Activated CD8-positive, alpha-beta T cell treated with anti-CD3 and anti-CD28 coated beads for 36 hours (primary cell): ENCODE results near the gene MGAT4B. TPM values are rescaled to one million over a fixed set of nuclear protein-coding genes. Genes with fewer than 3 reads are reported as not detected.
A peak's percentile ranks its signal among the peaks of the same experiment; 100 is the strongest.
"Not testable (repeated sequence)": the region's sequence is repeated elsewhere in the genome, so short reads cannot be mapped to it uniquely, and the experiment has no call there.

Experiments used
- ATAC-seq: fragments of 200-7000 bp; cut with Tn5 transposase; one replicate; pipeline ENCODE4 v1.10.0; 2021; ENCODE audit warnings: mild to moderate bottlenecking, moderate library complexity
- CTCF ChIA-PET: fragments of 350-600 bp; sonication (Branson Sonifier 250); formaldehyde crosslinking; loops from one replicate; lab custom pipeline; 2021; ENCODE audit warnings: antibody characterized with exemption; lab: Charles Lee
- POLR2A ChIA-PET: fragments of 350-600 bp; sonication (Branson Sonifier 250); formaldehyde crosslinking; loops from one replicate; lab custom pipeline; 2021; ENCODE audit warnings: antibody characterized with exemption; lab: Charles Lee
- DNase-seq: peaks from one replicate; pipeline ENCODE4 v3.0.0-alpha.2; 2020
- H3K27ac Mint-ChIP-seq: one replicate; pipeline ENCODE4 v1.8.0; 2021; ENCODE audit warnings: mild to moderate bottlenecking, mixed read lengths
- H3K27me3 Mint-ChIP-seq: one replicate; pipeline ENCODE4 v1.8.0; 2021; ENCODE audit warnings: mixed read lengths
- H3K36me3 Mint-ChIP-seq: one replicate; pipeline ENCODE4 v1.8.0; 2021; ENCODE audit warnings: low read depth, mixed read lengths
- H3K4me1 Mint-ChIP-seq: one replicate; pipeline ENCODE4 v1.8.0; 2021; ENCODE audit warnings: low read depth, mixed read lengths
- H3K4me3 Mint-ChIP-seq: one replicate; pipeline ENCODE4 v1.8.0; 2021; ENCODE audit warnings: mild to moderate bottlenecking, moderate library complexity, mixed read lengths
- H3K9me3 Mint-ChIP-seq: one replicate; pipeline ENCODE4 v1.8.0; 2021; ENCODE audit warnings: mixed read lengths
- intact Hi-C: fragments of 100-400 bp; cut with micrococcal nuclease; formaldehyde crosslinking; loops from one replicate; pipeline ENCODE4 v1.10.0; 2022
- total RNA-seq, 2 experiments: library from RNA; stranded (reverse); gene quantifications; one replicate each; pipeline ENCODE4 v1.2.3, GENCODE V29; 2021
- TF ChIP-seq, protein P1 (sequence below): fragments of 200-600 bp; IDR thresholded peaks from one replicate; pipeline ENCODE4 v1.8.0; 2022; ENCODE audit warnings: antibody characterized with exemption, mild to moderate bottlenecking

MGAT4B gene
- total RNA-seq, 2 experiments from 2014 or later = 62.8 to 65.9 TPM

DNA sequence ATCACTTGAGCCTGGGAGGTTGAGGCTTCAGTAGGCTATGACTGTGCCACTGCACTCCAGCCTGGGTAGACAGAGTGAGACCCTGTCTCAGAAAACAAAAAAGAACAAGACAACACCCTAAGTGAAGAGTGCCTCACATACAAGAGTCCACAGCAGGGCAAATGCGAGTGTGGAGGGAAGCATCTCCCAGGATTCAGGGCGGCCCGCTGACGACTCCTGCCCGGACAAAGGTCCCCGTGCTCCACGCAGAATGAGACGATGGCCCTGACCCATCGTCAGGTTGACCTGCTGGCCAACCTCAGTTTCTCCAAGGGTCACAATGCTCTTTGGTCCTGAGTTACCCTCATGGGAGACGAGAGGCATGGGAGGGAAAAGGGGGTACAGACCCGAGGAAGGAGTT is 33.7 kb upstream of the MGAT4B start:
- H3K27ac Mint-ChIP-seq = peak overlapping the region; percentile 12
- intact Hi-C loops = no loop called here

DNA sequence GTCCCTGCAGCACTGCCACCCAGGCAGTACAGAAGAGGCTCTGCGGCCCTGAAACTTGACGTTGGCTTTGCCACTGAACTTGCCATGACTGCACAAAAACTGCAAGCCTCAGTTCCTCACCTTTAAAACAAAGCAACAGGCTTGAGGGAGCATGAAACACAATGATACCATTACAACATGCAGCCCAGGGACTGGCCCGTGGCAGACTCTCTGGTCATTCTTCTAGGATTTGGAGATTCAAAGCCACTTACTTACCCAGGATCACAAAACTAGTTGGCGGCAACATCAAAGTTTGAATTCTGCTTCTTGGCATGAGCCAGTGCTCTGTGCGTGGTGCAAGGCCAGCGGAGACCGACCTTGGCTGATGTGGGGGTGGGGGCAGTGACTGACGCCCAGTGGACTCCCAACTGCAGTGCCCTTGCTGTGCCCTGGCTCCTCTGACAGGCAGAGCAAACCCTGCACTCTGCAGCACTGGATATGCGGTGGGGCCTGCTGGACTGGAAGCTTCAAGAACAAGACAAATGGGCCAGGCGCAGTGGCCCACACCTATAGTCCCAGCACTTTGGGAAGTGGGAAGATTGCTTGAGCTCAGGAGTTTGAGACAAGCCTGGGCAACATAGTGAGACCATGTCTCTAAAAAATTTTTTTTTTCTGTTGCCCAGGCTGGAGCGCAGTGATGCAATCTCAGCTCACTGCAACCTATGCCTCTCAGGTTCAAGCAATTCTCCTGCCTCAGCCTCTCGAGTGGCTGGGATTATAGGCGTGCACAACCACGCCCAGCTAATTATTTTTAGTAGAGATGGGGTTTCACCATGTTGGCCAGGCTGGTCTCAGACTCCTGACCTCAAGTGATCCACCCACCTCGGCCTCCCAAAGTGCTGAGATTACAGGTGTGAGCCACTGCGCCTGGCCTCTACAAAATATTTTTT is 32.9 kb upstream of the MGAT4B start:
- H3K27me3 Mint-ChIP-seq = no peaks in the 10 kb centered on the region
- TF ChIP-seq, protein P1, sequence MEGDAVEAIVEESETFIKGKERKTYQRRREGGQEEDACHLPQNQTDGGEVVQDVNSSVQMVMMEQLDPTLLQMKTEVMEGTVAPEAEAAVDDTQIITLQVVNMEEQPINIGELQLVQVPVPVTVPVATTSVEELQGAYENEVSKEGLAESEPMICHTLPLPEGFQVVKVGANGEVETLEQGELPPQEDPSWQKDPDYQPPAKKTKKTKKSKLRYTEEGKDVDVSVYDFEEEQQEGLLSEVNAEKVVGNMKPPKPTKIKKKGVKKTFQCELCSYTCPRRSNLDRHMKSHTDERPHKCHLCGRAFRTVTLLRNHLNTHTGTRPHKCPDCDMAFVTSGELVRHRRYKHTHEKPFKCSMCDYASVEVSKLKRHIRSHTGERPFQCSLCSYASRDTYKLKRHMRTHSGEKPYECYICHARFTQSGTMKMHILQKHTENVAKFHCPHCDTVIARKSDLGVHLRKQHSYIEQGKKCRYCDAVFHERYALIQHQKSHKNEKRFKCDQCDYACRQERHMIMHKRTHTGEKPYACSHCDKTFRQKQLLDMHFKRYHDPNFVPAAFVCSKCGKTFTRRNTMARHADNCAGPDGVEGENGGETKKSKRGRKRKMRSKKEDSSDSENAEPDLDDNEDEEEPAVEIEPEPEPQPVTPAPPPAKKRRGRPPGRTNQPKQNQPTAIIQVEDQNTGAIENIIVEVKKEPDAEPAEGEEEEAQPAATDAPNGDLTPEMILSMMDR = no peak
- CTCF ChIA-PET = no interaction called here
- peaks cover 21% of the 10 kb centered on the region for H3K4me1 Mint-ChIP-seq
- no peaks in the 10 kb centered on the region for H3K9me3 Mint-ChIP-seq
- H3K36me3 Mint-ChIP-seq = peaks cover 33% of the 10 kb centered on the region
- H3K27ac Mint-ChIP-seq = no peak overlapping the region
- POLR2A ChIA-PET = interaction anchor here (0.7 kb wide), 1 partner anchor 34 kb away, joined by 3 read pairs; no protein-coding TSS in a partner anchor
- intact Hi-C loops = no loop called here
- no peak overlapping the region for H3K4me3 Mint-ChIP-seq
- DNase-seq (no peak), ATAC-seq (no peak)

More for the DNA sequence above, 33.7 kb upstream of the MGAT4B start:
- TF ChIP-seq, protein P1 = no peak
- H3K9me3 Mint-ChIP-seq = peaks cover 3% of the 10 kb centered on the region
- ChIA-PET POLR2A (interaction anchor here (0.7 kb wide), 1 partner anchor 35 kb away, joined by 3 read pairs; no protein-coding TSS in a partner anchor), CTCF (interaction anchor here (1.0 kb wide), 1 partner anchor 38 kb away, joined by 3 read pairs; no protein-coding TSS in a partner anchor)
- H3K4me1 Mint-ChIP-seq = peaks cover 21% of the 10 kb centered on the region
- DNase-seq = no peak
- ATAC-seq = no peak
- peaks cover 37% of the 10 kb centered on the region for H3K36me3 Mint-ChIP-seq
- H3K27me3 Mint-ChIP-seq = no peaks in the 10 kb centered on the region
- H3K4me3 Mint-ChIP-seq = no peak overlapping the region

DNA sequence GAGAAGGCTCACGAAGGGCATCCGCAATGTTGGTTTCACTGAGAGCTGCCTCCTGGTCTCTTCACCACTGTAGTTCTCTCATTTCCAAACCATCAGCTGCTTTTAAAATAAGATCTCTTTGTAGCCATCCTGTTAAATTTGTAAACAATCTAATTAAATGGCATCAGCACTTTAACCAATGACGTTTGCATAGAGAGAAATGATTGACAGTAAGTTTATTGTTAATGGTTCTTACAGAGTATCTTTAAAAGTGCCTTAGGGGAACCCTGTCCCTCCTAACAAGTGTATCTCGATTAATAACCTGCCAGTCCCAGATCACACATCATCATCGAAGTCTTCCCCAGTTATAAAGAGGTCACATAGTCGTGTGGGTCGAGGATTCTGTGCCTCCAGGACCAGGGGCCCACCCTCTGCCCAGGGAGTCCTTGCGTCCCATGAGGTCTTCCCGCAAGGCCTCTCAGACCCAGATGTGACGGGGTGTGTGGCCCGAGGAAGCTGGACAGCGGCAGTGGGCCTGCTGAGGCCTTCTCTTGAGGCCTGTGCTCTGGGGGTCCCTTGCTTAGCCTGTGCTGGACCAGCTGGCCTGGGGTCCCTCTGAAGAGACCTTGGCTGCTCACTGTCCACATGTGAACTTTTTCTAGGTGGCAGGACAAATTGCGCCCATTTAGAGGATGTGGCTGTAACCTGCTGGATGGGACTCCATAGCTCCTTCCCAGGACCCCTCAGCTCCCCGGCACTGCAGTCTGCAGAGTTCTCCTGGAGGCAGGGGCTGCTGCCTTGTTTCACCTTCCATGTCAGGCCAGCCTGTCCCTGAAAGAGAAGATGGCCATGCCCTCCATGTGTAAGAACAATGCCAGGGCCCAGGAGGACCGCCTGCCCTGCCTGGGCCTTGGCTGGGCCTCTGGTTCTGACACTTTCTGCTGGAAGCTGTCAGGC is 30.7 kb upstream of the MGAT4B start:
- intact Hi-C loops = no loop called here
- TF ChIP-seq, protein P1 = no peak
- Mint-ChIP-seq H3K4me1 (peaks cover 21% of the 10 kb centered on the region), H3K9me3 (no peaks in the 10 kb centered on the region), H3K27me3 (no peaks in the 10 kb centered on the region), H3K27ac (peak overlapping the region; percentile 90), H3K36me3 (peaks cover 46% of the 10 kb centered on the region), H3K4me3 (no peak overlapping the region)
- no peak for ATAC-seq
- ChIA-PET POLR2A (interaction anchor here (0.7 to 1.8 kb wide), 6 partner anchors 8 to 36 kb away, joined by 3 to 9 read pairs (median 4); partner anchors contain the start of gene MRNIP), CTCF (interaction anchor here (0.7 to 2.9 kb wide), 9 partner anchors 9 to 74 kb away, joined by 3 to 11 read pairs (median 3); no protein-coding TSS in a partner anchor)
- DNase-seq = no peak

DNA sequence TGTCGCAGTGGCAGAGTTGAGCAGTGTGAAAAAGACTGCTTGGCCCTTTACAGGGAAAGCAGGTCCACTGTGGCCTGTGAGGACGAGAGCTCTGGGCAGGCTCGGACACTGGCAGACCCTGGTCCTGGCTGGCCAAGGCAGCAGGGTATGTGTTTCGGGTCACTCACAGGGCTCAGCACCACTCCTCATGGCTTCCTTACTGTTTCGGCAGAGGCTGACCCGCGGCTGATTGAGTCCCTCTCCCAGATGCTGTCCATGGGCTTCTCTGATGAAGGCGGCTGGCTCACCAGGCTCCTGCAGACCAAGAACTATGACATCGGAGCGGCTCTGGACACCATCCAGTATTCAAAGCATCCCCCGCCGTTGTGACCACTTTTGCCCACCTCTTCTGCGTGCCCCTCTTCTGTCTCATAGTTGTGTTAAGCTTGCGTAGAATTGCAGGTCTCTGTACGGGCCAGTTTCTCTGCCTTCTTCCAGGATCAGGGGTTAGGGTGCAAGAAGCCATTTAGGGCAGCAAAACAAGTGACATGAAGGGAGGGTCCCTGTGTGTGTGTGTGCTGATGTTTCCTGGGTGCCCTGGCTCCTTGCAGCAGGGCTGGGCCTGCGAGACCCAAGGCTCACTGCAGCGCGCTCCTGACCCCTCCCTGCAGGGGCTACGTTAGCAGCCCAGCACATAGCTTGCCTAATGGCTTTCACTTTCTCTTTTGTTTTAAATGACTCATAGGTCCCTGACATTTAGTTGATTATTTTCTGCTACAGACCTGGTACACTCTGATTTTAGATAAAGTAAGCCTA is 29.8 kb upstream of the MGAT4B start:
- peak; percentile 77 for DNase-seq
- no peak overlapping the region for H3K4me3 Mint-ChIP-seq
- intact Hi-C loops = no loop called here
- H3K36me3 Mint-ChIP-seq = peaks cover 46% of the 10 kb centered on the region
- peak; percentile 98 for ATAC-seq
- ChIA-PET CTCF (interaction anchor here (0.8 to 2.9 kb wide), 6 partner anchors 9 to 74 kb away, joined by 3 to 11 read pairs (median 4); no protein-coding TSS in a partner anchor), POLR2A (interaction anchor here (0.7 to 1.8 kb wide), 4 partner anchors 9 to 21 kb away, joined by 3 to 9 read pairs (median 5); partner anchors contain the start of gene MRNIP)
- no peaks in the 10 kb centered on the region for H3K9me3 Mint-ChIP-seq
- peaks cover 21% of the 10 kb centered on the region for H3K4me1 Mint-ChIP-seq
- H3K27ac Mint-ChIP-seq = peak overlapping the region; percentile 90
- TF ChIP-seq, protein P1 = no peak
- no peaks in the 10 kb centered on the region for H3K27me3 Mint-ChIP-seq

DNA sequence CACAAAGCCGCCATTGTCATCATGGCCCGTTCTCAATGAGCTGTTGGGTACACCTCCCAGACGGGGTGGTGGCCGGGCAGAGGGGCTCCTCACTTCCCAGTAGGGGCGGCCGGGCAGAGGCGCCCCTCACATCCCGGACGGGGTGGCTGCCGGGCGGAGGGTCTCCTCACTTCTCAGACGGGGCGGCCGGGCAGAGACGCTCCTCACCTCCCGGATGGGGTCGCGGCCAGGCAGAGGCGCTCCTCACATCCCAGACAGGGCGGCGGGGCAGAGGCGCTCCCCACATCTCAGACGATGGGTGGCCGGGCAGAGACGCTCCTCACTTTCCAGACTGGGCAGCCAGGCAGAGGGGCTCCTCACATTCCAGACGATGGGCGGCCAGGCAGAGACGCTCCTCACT is 28.2 kb upstream of the MGAT4B start:
- Mint-ChIP-seq H3K4me1 (peaks cover 21% of the 10 kb centered on the region), H3K36me3 (peaks cover 51% of the 10 kb centered on the region)
- intact Hi-C loops, H3K27me3 Mint-ChIP-seq, H3K9me3 Mint-ChIP-seq, CTCF ChIA-PET, H3K4me3 Mint-ChIP-seq, H3K27ac Mint-ChIP-seq, ATAC-seq, DNase-seq: not testable (repeated sequence)
- POLR2A ChIA-PET = interaction anchor here (0.7 kb wide), 1 partner anchor 191 kb away, joined by 5 read pairs; no protein-coding TSS in a partner anchor
